Omental fat pad (tissue), 4 donors: ENCODE measurements around the gene NDEL1. TPM values are rescaled to one million over a fixed set of nuclear protein-coding genes. Genes with fewer than 3 reads are reported as not detected.

ENCODE experiments used
- ATAC-seq: fragments of 150-250 bp; one replicate; pipeline ENCODE4 v1.9.1; 2016; ENCODE audit warnings: mild to moderate bottlenecking, moderate library complexity; ENCODE audit not compliant: low FRiP score
- DNase-seq: peaks from one replicate; pipeline ENCODE4 v3.0.0-alpha.2; 2019; ENCODE audit warnings: low spot score
- total RNA-seq, 4 donors: library from RNA; depleted of rRNA; stranded (reverse); fragments of >200 nt; gene quantifications; one replicate each; pipeline ENCODE4 v1.1.0, GENCODE V29; 2016
- TF ChIP-seq, protein P1 (sequence below), 3 donors: fragments of 450-650 bp; IDR thresholded peaks; one replicate each; pipeline ENCODE4 v1.5.1; 2016 to 2017; ENCODE audit warnings: antibody characterized with exemption in 3 of 3, mild to moderate bottlenecking in 3 of 3, moderate library complexity in 2 of 3

The NDEL1 gene
- total RNA-seq, 4 donors from 2014 or later: 64.3 to 139 (median 118) TPM

DNA sequence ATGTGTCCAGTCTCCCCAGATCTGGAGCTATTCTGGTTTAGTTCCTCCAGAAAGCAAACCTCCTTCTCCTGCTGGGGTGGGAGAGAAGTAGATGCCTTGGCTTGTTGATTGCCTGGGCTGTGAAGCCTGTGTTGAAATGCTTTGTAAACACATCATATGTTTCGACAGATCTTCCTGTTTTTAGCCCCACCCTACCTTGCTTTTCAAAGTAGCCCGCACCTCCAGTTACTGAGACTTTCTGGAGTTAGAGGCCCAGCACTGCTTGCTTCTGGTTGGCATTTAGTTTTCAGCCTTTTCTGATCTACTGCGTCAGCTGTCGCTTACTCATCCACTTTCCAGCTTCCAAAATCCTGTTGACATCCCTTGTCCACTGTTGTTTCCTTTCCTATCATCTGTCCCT is 17.9 kb upstream of the NDEL1 start:
- ATAC-seq: no peak
- TF ChIP-seq, protein P1, sequence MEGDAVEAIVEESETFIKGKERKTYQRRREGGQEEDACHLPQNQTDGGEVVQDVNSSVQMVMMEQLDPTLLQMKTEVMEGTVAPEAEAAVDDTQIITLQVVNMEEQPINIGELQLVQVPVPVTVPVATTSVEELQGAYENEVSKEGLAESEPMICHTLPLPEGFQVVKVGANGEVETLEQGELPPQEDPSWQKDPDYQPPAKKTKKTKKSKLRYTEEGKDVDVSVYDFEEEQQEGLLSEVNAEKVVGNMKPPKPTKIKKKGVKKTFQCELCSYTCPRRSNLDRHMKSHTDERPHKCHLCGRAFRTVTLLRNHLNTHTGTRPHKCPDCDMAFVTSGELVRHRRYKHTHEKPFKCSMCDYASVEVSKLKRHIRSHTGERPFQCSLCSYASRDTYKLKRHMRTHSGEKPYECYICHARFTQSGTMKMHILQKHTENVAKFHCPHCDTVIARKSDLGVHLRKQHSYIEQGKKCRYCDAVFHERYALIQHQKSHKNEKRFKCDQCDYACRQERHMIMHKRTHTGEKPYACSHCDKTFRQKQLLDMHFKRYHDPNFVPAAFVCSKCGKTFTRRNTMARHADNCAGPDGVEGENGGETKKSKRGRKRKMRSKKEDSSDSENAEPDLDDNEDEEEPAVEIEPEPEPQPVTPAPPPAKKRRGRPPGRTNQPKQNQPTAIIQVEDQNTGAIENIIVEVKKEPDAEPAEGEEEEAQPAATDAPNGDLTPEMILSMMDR (IDR thresholded peaks at IDR 0.05): no peak
- DNase-seq: no peak

DNA sequence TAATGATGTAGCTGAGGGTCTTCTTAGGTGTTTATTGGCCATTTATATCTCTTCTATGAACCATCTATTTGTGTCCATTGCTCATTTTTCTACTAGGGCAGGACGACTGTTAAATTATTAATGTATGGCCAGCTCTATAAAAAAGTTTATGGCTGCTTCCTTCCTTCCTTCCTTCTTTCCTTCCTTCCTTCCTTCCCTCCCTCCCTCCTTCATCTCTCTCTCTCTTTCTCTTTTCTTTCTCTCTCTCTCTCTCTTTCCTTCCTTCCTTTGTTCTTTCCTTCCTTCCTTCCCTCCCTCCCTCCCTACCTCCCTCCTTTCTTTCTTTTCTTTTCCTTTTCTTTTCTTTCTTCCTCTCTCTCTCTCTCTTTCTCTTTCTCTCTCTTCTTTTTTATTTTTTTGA is 17.2 kb upstream of the NDEL1 start:
- TF ChIP-seq, protein P1 (IDR thresholded peaks at IDR 0.05): no peak
- ATAC-seq (no peak), DNase-seq (no peak)

DNA sequence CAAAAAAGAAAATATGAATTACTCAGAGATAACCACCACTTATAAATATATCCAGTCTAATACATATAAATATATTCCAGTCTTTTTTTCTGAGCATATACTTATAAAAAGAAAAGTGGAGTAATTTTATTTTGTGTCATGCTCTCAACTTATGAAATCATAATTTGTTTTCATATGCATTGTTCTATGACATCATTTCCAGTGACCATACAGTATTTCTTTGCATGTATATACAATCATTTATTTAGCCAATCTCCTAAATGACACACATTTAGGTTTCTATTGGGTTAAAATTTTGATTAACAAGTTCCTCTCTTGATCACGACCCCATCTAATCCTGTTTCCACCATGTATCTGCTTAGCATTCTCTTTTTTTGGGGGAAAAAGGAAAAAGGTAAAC is 16.4 kb upstream of the NDEL1 start:
- no peak for DNase-seq
- TF ChIP-seq, protein P1 (IDR thresholded peaks at IDR 0.05): no peak
- ATAC-seq: no peak

DNA sequence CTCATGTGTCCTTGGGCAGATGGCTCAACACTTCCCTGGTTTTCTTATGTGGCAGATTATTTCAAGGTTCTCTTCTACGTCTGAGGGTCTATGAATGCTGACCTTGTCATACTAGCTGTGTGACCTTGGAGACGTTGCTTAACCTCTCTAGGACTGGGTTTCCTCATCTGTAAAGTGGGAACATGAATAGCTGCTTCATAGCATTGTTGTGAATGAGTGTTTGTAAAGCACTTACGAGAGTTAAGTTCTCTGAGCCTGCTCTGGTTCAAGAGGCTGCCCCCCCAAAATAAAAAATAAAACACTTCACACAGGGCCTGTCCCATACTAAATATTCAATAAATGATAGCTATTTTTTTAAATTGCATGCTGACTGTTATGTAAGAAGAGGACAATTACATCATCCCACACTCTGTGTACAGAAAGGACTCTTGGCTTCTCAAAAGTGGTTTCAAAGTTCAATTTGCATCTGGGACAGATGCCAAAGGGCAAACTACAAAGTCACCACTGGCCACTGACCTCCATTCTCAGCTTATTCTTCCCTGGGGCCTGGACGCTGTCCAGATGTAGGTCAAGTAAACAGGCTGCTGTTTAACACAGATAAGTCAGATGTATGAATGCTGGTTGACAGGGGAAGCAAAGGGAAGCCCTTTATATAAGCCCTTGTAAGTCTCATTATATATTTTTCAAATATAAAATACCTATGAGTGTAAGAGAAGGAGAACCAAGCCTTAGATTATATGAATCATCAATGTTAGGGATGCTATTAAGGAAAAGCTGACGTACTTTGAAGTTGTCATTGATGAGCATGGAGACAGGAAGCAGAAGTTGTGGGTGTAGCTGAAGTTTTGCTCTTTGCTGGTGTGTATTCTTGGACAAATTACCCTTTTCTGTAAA is 15.4 kb upstream of the NDEL1 start:
- ATAC-seq (peak; percentile 60), DNase-seq (no peak)

DNA sequence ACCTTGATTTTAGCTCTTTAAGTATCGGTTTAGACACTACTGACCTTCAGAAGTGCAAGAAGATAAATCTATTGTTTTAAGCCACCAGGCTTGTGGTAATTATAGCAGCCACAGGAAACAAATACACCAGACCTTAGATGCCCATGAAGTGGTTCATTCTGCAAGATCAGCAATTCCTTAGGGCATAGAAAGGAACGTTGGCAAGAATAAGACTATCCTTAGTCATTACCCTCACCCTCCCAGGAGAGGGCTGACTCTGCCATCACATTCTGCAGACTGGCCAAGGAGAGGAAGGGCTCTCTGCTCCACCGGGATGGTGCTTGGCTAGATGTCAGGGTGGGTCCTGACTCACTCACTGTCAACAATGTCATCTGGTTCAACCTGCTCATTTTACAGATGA is 14.1 kb upstream of the NDEL1 start:
- TF ChIP-seq, protein P1 (IDR thresholded peaks at IDR 0.05): no peak
- DNase-seq: no peak
- ATAC-seq: peak; percentile 21

More for the DNA sequence above, 15.4 kb upstream of the NDEL1 start:
- TF ChIP-seq, protein P1 (IDR thresholded peaks at IDR 0.05): no peak

DNA sequence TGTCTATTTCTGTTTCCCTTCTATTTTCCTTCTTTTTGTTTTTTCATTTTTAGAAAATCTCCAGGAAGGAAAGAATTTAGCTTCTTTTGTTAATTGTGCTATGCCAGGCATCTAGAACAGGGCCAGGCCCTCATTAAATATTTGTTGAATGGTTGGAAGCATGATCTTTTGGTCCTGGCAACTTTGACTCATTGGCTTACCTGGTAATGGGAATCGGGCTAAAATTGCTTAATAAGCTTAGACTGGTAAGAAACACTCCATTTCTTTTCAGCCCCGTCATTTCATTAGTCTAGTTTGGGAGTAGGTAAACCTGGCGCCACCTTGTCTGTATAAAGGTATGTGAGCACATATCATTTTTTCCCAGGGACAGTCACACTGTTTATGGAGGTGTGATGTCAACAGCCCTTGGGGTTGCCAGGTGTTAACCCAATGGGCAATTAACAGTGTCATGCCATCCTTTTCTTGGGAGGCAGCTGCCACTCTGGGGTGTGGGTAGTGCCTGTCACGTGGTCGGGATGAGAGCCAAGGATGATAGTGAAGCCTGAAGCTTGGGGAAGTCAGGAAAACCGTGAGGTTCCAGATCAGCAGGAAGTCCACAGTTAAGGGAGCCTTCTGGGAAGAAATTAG is 9.5 kb upstream of the NDEL1 start:
- TF ChIP-seq, protein P1 (IDR thresholded peaks at IDR 0.05): no peak
- DNase-seq: no peak
- no peak for ATAC-seq
